Fibroblast of lung (primary cell): Measurements from ENCODE around the gene TCEAL7. TPM values are rescaled to one million over a fixed set of nuclear protein-coding genes. Genes with fewer than 3 reads are reported as not detected.

Experiments
- DNase-seq, 2 donors: peaks; one replicate each; pipeline versions ENCODE4 v3.0.0 to v3.0.0-alpha.2; 2010; ENCODE audit warnings: low read depth in 2 of 2
- H2AFZ ChIP-seq: 2 replicates; pipeline ENCODE4 v1.5.1; 2012; ENCODE audit warnings: low read length, control low read depth, inconsistent platforms
- H3K27ac ChIP-seq: 2 replicates; pipeline ENCODE4 v1.5.1; 2011; ENCODE audit warnings: low read length, control low read depth; ENCODE audit not compliant: insufficient read depth
- H3K27me3 ChIP-seq: 2 replicates; pipeline ENCODE4 v1.5.1; 2011; ENCODE audit warnings: mild to moderate bottlenecking, low read length; ENCODE audit not compliant: control insufficient read depth, insufficient read depth
- H3K36me3 ChIP-seq: 2 replicates; pipeline ENCODE4 v1.5.1; 2011; ENCODE audit warnings: low read length; ENCODE audit not compliant: control insufficient read depth, insufficient read depth
- H3K4me1 ChIP-seq: 2 replicates; pipeline ENCODE4 v1.5.1; 2011; ENCODE audit warnings: low read length; ENCODE audit not compliant: control insufficient read depth, insufficient read depth; ENCODE audit errors: extremely low read depth
- H3K4me2 ChIP-seq: 2 replicates; pipeline ENCODE4 v1.5.1; 2011; ENCODE audit warnings: low read length, control low read depth; ENCODE audit not compliant: insufficient read depth; ENCODE audit errors: extremely low read depth
- H3K4me3 ChIP-seq, 4 experiments: fragments of 200-600 bp in 1 of 4; sonication (generic) in 1 of 4; replicated peaks in 1 of 4; 2 replicates each; pipeline ENCODE4 v1.5.1; 2011 to 2016; ENCODE audit warnings: low read length in 4 of 4, low read depth in 3 of 4, mild to moderate bottlenecking in 3 of 4, control low read depth in 2 of 4, inconsistent platforms in 1 of 4, mixed read lengths in 1 of 4; ENCODE audit not compliant: insufficient read depth in 1 of 4; ENCODE audit errors: control extremely low read depth in 1 of 4
- H3K79me2 ChIP-seq: 2 replicates; pipeline ENCODE4 v1.5.1; 2012; ENCODE audit warnings: mild to moderate bottlenecking, low read length, inconsistent platforms; ENCODE audit not compliant: control insufficient read depth, insufficient read depth
- H3K9ac ChIP-seq: 2 replicates; pipeline ENCODE4 v1.5.1; 2011; ENCODE audit warnings: mild to moderate bottlenecking, low read length, control low read depth; ENCODE audit not compliant: insufficient read depth
- H3K9me3 ChIP-seq: 2 replicates; pipeline ENCODE4 v1.5.1; 2012; ENCODE audit warnings: low read depth, low read length; ENCODE audit not compliant: control insufficient read depth, insufficient read depth
- H4K20me1 ChIP-seq: 2 replicates; pipeline ENCODE4 v1.5.1; 2011; ENCODE audit warnings: low read length; ENCODE audit not compliant: control insufficient read depth, insufficient read depth; ENCODE audit errors: extremely low read depth
- EZH2 ChIP-seq: IDR thresholded peaks from 2 replicates; pipeline ENCODE4 v1.5.1; 2012; ENCODE audit warnings: low read length, control low read depth, mild to moderate bottlenecking; ENCODE audit errors: missing control alignments
- polyA plus RNA-seq, 2 donors: library from polyadenylated mRNA; depleted of rRNA in 1 of 2; stranded (reverse) in 1 of 2; unstranded in 1 of 2; fragments of >200 nt; gene quantifications; 2 replicates each; pipeline ENCODE4 v1.2.1, GENCODE V29; 2011 to 2012; ENCODE audit warnings: missing spikeins in 1 of 2
- total RNA-seq: library from RNA; depleted of rRNA; stranded (reverse); fragments of >200 nt; gene quantifications from 2 replicates; pipeline ENCODE4 v1.2.1, GENCODE V29; 2014
- TF ChIP-seq, protein P1 (sequence below), 2 donors: IDR thresholded peaks in 1 of 2; conservative IDR thresholded peaks in 1 of 2; 1 replicate in 1 of 2; 2 replicates in 1 of 2; pipeline ENCODE4 v1.5.1; 2011 to 2012; ENCODE audit warnings: low read length in 2 of 2, control low read depth in 1 of 2, inconsistent platforms in 1 of 2, low read depth in 1 of 2, mild to moderate bottlenecking in 1 of 2

The TCEAL7 gene
- total and polyA plus RNA-seq, 2 donors (not counting 1 experiment from before 2014, with no cell fraction given), result 32.5 to 46.8 TPM

DNA sequence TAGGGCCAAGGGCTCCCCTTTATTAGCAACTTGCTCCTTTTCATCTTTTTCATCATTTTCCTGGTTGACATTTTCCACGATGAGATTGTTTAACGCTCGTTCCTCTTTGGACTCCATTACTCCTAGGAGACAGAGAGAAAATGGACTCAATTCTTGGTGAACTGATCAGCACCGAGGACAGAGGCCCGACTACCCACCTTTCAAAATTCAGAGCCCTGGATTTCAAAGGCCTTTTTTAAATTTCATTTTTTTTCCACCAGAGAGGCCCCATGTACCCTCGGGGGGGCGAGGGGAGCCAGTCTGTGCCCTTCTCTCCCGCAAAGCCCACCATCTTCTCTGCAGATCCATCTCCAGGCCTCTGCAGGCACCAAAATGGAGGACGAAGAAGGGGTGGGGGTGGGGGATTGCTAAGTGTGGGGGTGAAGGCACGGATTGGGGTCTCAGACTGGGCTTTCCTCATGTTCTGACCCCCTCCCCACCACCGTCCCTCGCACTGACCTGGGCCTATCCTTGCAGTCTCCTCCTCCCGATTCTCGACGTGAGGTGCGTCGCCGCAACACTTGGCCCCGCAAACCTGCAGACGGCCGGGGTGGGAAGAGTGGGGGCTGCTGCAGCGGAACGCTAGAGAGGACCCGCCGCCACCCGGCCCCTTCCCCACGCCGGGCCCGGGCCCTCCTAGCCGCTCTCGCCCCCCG lies 20.0 kb upstream of the TCEAL7 start:
- TF ChIP-seq, protein P1, sequence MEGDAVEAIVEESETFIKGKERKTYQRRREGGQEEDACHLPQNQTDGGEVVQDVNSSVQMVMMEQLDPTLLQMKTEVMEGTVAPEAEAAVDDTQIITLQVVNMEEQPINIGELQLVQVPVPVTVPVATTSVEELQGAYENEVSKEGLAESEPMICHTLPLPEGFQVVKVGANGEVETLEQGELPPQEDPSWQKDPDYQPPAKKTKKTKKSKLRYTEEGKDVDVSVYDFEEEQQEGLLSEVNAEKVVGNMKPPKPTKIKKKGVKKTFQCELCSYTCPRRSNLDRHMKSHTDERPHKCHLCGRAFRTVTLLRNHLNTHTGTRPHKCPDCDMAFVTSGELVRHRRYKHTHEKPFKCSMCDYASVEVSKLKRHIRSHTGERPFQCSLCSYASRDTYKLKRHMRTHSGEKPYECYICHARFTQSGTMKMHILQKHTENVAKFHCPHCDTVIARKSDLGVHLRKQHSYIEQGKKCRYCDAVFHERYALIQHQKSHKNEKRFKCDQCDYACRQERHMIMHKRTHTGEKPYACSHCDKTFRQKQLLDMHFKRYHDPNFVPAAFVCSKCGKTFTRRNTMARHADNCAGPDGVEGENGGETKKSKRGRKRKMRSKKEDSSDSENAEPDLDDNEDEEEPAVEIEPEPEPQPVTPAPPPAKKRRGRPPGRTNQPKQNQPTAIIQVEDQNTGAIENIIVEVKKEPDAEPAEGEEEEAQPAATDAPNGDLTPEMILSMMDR (conservative IDR thresholded peaks at IDR 0.05 in 1 of 2, IDR thresholded peaks at IDR 0.05 in 1 of 2; ENCODE audit: low read depth in 1 of 2, low read length in 2 of 2), result no peak
- TF ChIP-seq EZH2, result no peak
- no peak overlapping the region for H2AFZ ChIP-seq
- H3K4me3 ChIP-seq, result peak overlapping the region in 2 of 4 experiments; percentile 21 to 49
- no peak overlapping the region for H3K4me2 ChIP-seq
- H3K9ac ChIP-seq, result no peak overlapping the region
- H3K27me3 ChIP-seq, result no peaks in the 10 kb centered on the region
- DNase-seq, result no peak
- H3K36me3 ChIP-seq, result no peaks in the 10 kb centered on the region
- H3K9me3 ChIP-seq, result no peaks in the 10 kb centered on the region
- H3K4me1 ChIP-seq, result no peaks in the 10 kb centered on the region
- H3K79me2 ChIP-seq, result no peaks in the 10 kb centered on the region
- H4K20me1 ChIP-seq, result no peaks in the 10 kb centered on the region
- H3K27ac ChIP-seq, result no peak overlapping the region

DNA sequence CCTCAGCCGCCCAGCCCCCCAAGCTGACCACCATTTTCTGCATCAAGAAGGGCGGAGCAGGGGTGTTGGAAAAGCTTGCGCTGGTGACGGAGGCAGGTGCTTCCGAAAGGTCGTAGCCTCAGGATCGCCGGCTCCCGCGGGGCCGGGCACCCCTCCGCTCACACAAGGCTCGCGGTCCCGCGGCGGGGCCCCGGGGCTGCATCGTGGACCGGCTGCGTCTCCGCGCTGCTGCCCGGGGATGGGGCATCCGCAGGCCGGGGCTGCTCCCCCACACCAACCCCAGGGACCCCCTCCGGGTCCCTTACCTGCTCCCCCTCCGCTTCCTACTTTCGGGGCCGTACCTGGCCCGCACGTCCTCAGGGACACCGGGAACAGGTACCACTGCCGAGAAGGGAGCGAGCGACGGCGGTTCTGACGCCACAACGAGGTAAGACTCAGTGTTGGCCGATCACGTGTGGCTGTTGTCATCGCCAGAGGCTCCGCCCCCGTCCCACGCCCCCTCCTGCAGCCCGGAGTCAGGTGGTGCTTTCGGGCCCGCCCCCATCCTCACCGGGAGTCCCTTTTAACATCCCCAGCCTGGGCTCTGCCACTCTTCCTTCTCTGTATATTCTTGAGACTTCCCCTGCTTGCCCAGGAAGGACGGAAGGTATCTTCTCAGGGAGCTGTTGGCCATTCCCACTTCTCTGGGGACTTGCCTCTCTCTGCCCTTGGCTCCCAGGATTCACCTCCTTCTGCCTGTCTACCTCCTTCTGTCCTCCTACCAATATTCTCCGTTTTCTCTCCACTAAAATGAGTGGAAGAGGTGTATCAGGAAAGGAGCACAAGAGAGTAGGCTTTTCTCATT lies 19.3 kb upstream of the TCEAL7 start, which contains the start of gene BEX2:
Gene BEX2, minus strand, starts transcription at position 436 of the 844 bp plus-strand sequence. CDS start 1,014 bp downstream, outside the sequence.
- Histone ChIP-seq H3K27me3 (no peaks in the 10 kb centered on the region), H3K4me2 (peak within 1 kb of the TSS; percentile 15), H2AFZ (no peak within 1 kb of the TSS), H3K9me3 (no peaks in the 10 kb centered on the region), H3K27ac (no peak within 1 kb of the TSS), H3K36me3 (no peaks in the 10 kb centered on the region), H3K9ac (no peak within 1 kb of the TSS), H3K4me1 (no peaks in the 10 kb centered on the region), H3K4me3 (peak within 1 kb of the TSS in 2 of 4 experiments; percentile 49 to 53), H4K20me1 (no peaks in the 10 kb centered on the region), H3K79me2 (no peaks in the 10 kb centered on the region)
- peak; percentile 17 to 42 for DNase-seq
- no peak for TF ChIP-seq EZH2
- TF ChIP-seq, protein P1 (conservative IDR thresholded peaks at IDR 0.05 in 1 of 2, IDR thresholded peaks at IDR 0.05 in 1 of 2; ENCODE audit: low read depth in 1 of 2, low read length in 2 of 2), result no peak

DNA sequence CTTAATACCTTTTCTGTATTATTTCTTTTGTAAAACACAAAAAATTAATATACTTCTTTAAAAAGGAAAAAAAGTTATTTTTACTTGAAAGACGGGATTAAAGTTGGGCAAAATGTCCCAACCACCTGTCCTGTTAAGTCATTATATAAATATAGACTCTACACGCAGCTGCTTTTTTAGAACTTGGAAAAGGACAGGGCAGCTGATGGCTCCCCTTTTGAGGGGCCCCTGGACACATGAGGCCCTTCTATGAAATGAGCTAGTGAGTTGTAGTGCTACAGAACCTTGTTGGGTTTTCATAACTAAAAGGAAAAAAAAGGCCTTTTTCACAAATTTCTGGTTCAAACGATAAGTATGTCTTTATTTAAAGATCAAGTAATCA lies 18.6 kb upstream of the TCEAL7 start:
- H3K4me3 ChIP-seq, result peak overlapping the region in 1 of 4 experiments; percentile 53
- no peak overlapping the region for H3K27ac ChIP-seq
- H3K36me3 ChIP-seq, result no peaks in the 10 kb centered on the region
- H3K9ac ChIP-seq, result no peak overlapping the region
- no peaks in the 10 kb centered on the region for H3K79me2 ChIP-seq
- no peaks in the 10 kb centered on the region for H3K9me3 ChIP-seq
- H2AFZ ChIP-seq, result no peak overlapping the region
- H3K4me1 ChIP-seq, result no peaks in the 10 kb centered on the region
- H3K4me2 ChIP-seq, result no peak overlapping the region
- H3K27me3 ChIP-seq, result no peaks in the 10 kb centered on the region
- no peak for DNase-seq
- H4K20me1 ChIP-seq, result no peaks in the 10 kb centered on the region
- TF ChIP-seq EZH2, result no peak
- TF ChIP-seq, protein P1 (conservative IDR thresholded peaks at IDR 0.05 in 1 of 2, IDR thresholded peaks at IDR 0.05 in 1 of 2; ENCODE audit: low read depth in 1 of 2, low read length in 2 of 2), result no peak
